GM23338 (cell line): ENCODE results near the gene BLTP3B.

Experiments used
- CREB1 ChIP-seq: fragments of 250-450 bp; sonication (Bioruptor Pico); IDR thresholded peaks from 2 replicates; pipeline ENCODE4 v1.5.0; 2020; ENCODE audit warnings: low read depth, mild to moderate bottlenecking, moderate library complexity
- EZH2phosphoT487 ChIP-seq: fragments of 200-600 bp; sonication (generic); IDR thresholded peaks from one replicate; pipeline ENCODE4 v1.8.1; 2018; ENCODE audit warnings: antibody characterized with exemption; ENCODE audit not compliant: unreplicated experiment
- POLR2AphosphoS5 ChIP-seq: IDR thresholded peaks from 2 replicates; pipeline ENCODE4 v1.6.1; 2016; ENCODE audit warnings: antibody characterized with exemption, low read depth
- ZNF114 ChIP-seq: fragments of 250-450 bp; sonication (Bioruptor Pico); IDR thresholded peaks from 2 replicates; pipeline ENCODE4 v1.5.0; 2020; ENCODE audit warnings: mild to moderate bottlenecking, moderate library complexity
- TF ChIP-seq, protein P1 (sequence below), 2 experiments: fragments of 200-600 bp in 1 of 2; sonication (generic) in 1 of 2; conservative IDR thresholded peaks; 2 replicates each; pipeline versions ENCODE4 v1.5.1 to v1.6.1; 2016 to 2017; ENCODE audit warnings: antibody characterized with exemption in 2 of 2, low read depth in 2 of 2, mild to moderate bottlenecking in 2 of 2, moderate library complexity in 1 of 2
- TF ChIP-seq, protein P2 (sequence below): IDR thresholded peaks from one replicate; pipeline ENCODE4 v1.6.1; 2018; ENCODE audit warnings: antibody characterized with exemption; ENCODE audit not compliant: unreplicated experiment

DNA sequence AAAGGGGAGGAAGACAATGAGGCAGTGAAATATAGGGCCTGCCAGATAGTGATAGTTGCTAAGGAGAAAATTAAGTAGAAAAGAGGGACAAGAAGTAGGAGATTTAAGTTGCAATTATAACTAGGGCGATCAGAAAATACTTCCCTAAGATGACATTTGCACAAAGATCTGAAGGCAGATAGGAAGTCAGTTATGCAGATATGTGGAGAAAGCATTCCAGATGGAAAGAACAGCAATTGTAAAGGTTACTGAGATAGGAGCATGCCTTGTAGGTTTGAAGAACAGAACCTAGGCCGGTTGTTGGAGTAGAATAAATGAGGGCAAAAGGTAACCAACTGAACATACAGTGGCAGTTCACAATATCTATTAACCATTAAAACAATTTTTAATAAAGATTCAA, 36.6 kb upstream of the BLTP3B start:
- TF ChIP-seq CREB1 (CRISPR knock-in tag), result no peak
- no peak for TF ChIP-seq EZH2phosphoT487
- TF ChIP-seq ZNF114 (CRISPR knock-in tag), result no peak
- TF ChIP-seq, protein P1, sequence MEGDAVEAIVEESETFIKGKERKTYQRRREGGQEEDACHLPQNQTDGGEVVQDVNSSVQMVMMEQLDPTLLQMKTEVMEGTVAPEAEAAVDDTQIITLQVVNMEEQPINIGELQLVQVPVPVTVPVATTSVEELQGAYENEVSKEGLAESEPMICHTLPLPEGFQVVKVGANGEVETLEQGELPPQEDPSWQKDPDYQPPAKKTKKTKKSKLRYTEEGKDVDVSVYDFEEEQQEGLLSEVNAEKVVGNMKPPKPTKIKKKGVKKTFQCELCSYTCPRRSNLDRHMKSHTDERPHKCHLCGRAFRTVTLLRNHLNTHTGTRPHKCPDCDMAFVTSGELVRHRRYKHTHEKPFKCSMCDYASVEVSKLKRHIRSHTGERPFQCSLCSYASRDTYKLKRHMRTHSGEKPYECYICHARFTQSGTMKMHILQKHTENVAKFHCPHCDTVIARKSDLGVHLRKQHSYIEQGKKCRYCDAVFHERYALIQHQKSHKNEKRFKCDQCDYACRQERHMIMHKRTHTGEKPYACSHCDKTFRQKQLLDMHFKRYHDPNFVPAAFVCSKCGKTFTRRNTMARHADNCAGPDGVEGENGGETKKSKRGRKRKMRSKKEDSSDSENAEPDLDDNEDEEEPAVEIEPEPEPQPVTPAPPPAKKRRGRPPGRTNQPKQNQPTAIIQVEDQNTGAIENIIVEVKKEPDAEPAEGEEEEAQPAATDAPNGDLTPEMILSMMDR (conservative IDR thresholded peaks at IDR 0.05; ENCODE audit: low read depth in 2 of 2), result no peak
- TF ChIP-seq POLR2AphosphoS5, result no peak
- TF ChIP-seq, protein P2, sequence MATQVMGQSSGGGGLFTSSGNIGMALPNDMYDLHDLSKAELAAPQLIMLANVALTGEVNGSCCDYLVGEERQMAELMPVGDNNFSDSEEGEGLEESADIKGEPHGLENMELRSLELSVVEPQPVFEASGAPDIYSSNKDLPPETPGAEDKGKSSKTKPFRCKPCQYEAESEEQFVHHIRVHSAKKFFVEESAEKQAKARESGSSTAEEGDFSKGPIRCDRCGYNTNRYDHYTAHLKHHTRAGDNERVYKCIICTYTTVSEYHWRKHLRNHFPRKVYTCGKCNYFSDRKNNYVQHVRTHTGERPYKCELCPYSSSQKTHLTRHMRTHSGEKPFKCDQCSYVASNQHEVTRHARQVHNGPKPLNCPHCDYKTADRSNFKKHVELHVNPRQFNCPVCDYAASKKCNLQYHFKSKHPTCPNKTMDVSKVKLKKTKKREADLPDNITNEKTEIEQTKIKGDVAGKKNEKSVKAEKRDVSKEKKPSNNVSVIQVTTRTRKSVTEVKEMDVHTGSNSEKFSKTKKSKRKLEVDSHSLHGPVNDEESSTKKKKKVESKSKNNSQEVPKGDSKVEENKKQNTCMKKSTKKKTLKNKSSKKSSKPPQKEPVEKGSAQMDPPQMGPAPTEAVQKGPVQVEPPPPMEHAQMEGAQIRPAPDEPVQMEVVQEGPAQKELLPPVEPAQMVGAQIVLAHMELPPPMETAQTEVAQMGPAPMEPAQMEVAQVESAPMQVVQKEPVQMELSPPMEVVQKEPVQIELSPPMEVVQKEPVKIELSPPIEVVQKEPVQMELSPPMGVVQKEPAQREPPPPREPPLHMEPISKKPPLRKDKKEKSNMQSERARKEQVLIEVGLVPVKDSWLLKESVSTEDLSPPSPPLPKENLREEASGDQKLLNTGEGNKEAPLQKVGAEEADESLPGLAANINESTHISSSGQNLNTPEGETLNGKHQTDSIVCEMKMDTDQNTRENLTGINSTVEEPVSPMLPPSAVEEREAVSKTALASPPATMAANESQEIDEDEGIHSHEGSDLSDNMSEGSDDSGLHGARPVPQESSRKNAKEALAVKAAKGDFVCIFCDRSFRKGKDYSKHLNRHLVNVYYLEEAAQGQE, result no peak
